Esophagus muscularis mucosa (tissue), 4 donors: Measurements from ENCODE around the gene SLC35A4. TPM values are rescaled to one million over a fixed set of nuclear protein-coding genes. Genes with fewer than 3 reads are reported as not detected.
"Not testable (repeated sequence)": the region's sequence is repeated elsewhere in the genome, so short reads cannot be mapped to it uniquely, and the experiment has no call there.

Experiments
- DNase-seq: peaks from one replicate; pipeline ENCODE4 v3.0.0-alpha.2; 2017; ENCODE audit errors: extremely low spot score
- H3K27ac ChIP-seq, 4 donors: fragments of 200-600 bp; sonication (generic); replicated peaks in 1 of 4; 1 replicate in 3 of 4; 2 replicates in 1 of 4; pipeline ENCODE4 v1.5.1; 2016 to 2019; ENCODE audit warnings: mild to moderate bottlenecking in 1 of 4
- H3K27me3 ChIP-seq, 4 donors: fragments of 200-600 bp; sonication (generic); one replicate each; pipeline versions ENCODE4 v1.5.1 to v1.6.0; 2016 to 2019
- H3K36me3 ChIP-seq, 4 donors: fragments of 200-600 bp; sonication (generic); one replicate each; pipeline ENCODE4 v1.5.1; 2016 to 2019
- H3K4me1 ChIP-seq, 4 donors: fragments of 200-600 bp; sonication (generic); one replicate each; pipeline ENCODE4 v1.5.1; 2016 to 2019
- H3K4me3 ChIP-seq, 4 donors: fragments of 200-600 bp; sonication (generic); 1 replicate in 2 of 4; 2 replicates in 2 of 4; pipeline ENCODE4 v1.5.1; 2016 to 2019; ENCODE audit warnings: mild to moderate bottlenecking in 4 of 4, moderate library complexity in 1 of 4
- H3K9me3 ChIP-seq, 4 donors: fragments of 200-600 bp; sonication (generic); 1 replicate in 3 of 4; 2 replicates in 1 of 4; pipeline ENCODE4 v1.5.1; 2016 to 2019
- EP300 ChIP-seq: sonication (generic); formaldehyde crosslinking; IDR thresholded peaks from one replicate; pipeline ENCODE4 v1.6.1; 2017; ENCODE audit warnings: antibody characterized with exemption
- POLR2A ChIP-seq: fragments of 450-650 bp; IDR thresholded peaks from one replicate; pipeline ENCODE4 v1.6.1; 2017; ENCODE audit warnings: antibody characterized with exemption, moderate library complexity, mild to moderate bottlenecking, low read depth
- POLR2AphosphoS5 ChIP-seq, 2 donors: sonication (generic); formaldehyde crosslinking; IDR thresholded peaks; one replicate each; pipeline ENCODE4 v1.6.1; 2017; ENCODE audit warnings: antibody characterized with exemption in 2 of 2
- WGBS: methylation state at CpG from one replicate; pipeline ENCODE4 v1.1.5; 2018; 5-methylcytosine and 5-hydroxymethylcytosine counted together
- intact Hi-C: fragments of 100-400 bp; cut with DNase I; formaldehyde crosslinking; loops from one replicate; pipeline ENCODE4 v1.15.1; 2023
- total RNA-seq, 4 donors: library from RNA; depleted of rRNA; stranded (reverse); fragments of >200 nt; gene quantifications; one replicate each; pipeline versions ENCODE4 v1.1.0 to v1.2.1, GENCODE V29; 2016
- TF ChIP-seq, protein P1 (sequence below), 3 experiments: fragments of 200-600 bp in 2 of 3; fragments of 450-650 bp in 1 of 3; sonication (generic) in 2 of 3; IDR thresholded peaks; one replicate each; pipeline ENCODE4 v1.5.1; 2017 to 2019; ENCODE audit warnings: antibody characterized with exemption in 3 of 3, mild to moderate bottlenecking in 2 of 3, moderate library complexity in 1 of 3

Gene SLC35A4
- total RNA-seq, 4 donors from 2014 or later, result 27.8 to 45.1 (median 36.6) TPM

DNA sequence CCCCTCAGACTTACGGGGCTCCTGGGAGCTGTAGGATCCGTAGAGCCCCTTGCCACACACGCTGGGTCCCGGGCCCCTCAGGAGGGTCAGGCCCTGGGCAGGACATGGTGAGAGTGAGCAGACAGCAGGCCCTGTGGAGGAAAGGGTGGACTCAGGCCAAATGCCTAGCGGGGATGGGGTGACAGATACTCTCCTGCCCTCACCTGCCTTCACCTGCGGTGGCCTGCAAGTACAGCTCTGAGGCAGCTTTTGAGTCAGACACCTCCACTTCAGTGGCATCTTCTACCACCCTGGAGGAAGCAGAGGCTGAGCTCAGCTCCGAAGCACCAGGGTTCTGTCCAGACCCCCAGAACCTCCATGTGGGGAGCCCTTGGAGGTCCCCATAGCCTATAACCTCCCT, 26.2 kb downstream of the SLC35A4 start:
- 87% methylated on average over 3 of the region's 7 CpGs for WGBS
- no peak overlapping the region for H3K27ac ChIP-seq
- intact Hi-C loops, result no loop called here

GRCh38 chr5:140591747-140592372, 27.2 kb downstream of the SLC35A4 start:
- 81% methylated on average over 5 of the region's 5 CpGs for WGBS
- intact Hi-C loops, result no loop called here
- no peaks in the 10 kb centered on the region for H3K9me3 ChIP-seq
- DNase-seq, result no peak
- H3K27me3 ChIP-seq, result peaks cover 0 to 5% (median 0%) of the 10 kb centered on the region in 4 donors
- H3K36me3 ChIP-seq, result no peaks in the 10 kb centered on the region
- TF ChIP-seq POLR2A (no peak), EP300 (no peak), POLR2AphosphoS5 (IDR thresholded peaks at IDR 0.05) (no peak)
- TF ChIP-seq, protein P1, sequence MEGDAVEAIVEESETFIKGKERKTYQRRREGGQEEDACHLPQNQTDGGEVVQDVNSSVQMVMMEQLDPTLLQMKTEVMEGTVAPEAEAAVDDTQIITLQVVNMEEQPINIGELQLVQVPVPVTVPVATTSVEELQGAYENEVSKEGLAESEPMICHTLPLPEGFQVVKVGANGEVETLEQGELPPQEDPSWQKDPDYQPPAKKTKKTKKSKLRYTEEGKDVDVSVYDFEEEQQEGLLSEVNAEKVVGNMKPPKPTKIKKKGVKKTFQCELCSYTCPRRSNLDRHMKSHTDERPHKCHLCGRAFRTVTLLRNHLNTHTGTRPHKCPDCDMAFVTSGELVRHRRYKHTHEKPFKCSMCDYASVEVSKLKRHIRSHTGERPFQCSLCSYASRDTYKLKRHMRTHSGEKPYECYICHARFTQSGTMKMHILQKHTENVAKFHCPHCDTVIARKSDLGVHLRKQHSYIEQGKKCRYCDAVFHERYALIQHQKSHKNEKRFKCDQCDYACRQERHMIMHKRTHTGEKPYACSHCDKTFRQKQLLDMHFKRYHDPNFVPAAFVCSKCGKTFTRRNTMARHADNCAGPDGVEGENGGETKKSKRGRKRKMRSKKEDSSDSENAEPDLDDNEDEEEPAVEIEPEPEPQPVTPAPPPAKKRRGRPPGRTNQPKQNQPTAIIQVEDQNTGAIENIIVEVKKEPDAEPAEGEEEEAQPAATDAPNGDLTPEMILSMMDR (IDR thresholded peaks at IDR 0.05), result no peak
- H3K4me1 ChIP-seq, result peaks cover 0 to 16% (median 7%) of the 10 kb centered on the region in 4 donors
- no peak overlapping the region for H3K4me3 ChIP-seq
- H3K27ac ChIP-seq, result peak overlapping the region in 1 of 4 donors; percentile 22

More for the DNA sequence above, 26.2 kb downstream of the SLC35A4 start:
- Histone ChIP-seq H3K4me3 (no peak overlapping the region), H3K27me3 (peaks cover 0 to 5% (median 0%) of the 10 kb centered on the region in 4 donors), H3K36me3 (no peaks in the 10 kb centered on the region), H3K9me3 (no peaks in the 10 kb centered on the region), H3K4me1 (peaks cover 0 to 11% (median 5%) of the 10 kb centered on the region in 4 donors)
- TF ChIP-seq POLR2AphosphoS5 (IDR thresholded peaks at IDR 0.05), result no peak
- no peak for TF ChIP-seq EP300
- TF ChIP-seq, protein P1 (IDR thresholded peaks at IDR 0.05), result no peak
- TF ChIP-seq POLR2A, result no peak
- DNase-seq, result no peak

DNA sequence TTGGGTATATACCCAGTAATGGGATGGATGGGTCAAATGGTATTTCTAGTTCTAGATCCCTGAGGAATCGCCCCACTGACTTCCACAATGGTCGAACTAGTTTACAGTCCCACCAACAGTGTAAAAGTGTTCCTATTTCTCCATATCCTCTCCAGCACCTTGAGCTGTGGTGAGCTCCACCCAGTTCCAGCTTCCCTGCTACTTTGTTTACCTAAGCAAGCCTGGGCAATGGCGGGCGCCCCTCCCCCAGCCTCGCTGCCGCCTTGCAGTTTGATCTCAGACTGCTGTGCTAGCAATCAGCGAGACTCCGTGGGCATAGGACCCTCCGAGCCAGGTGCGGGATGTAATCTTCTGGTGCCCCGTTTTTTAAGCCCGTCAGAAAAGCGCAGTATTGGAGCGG, 28.4 kb downstream of the SLC35A4 start:
- H3K36me3 ChIP-seq, H3K27me3 ChIP-seq, DNase-seq, intact Hi-C loops, H3K27ac ChIP-seq, H3K9me3 ChIP-seq: not testable (repeated sequence)
- 70% methylated on average over 11 of the region's 14 CpGs for WGBS
- Histone ChIP-seq H3K4me3 (peak overlapping the region in 1 of 4 donors; percentile 6), H3K4me1 (peaks cover 0 to 16% (median 7%) of the 10 kb centered on the region in 4 donors)

DNA sequence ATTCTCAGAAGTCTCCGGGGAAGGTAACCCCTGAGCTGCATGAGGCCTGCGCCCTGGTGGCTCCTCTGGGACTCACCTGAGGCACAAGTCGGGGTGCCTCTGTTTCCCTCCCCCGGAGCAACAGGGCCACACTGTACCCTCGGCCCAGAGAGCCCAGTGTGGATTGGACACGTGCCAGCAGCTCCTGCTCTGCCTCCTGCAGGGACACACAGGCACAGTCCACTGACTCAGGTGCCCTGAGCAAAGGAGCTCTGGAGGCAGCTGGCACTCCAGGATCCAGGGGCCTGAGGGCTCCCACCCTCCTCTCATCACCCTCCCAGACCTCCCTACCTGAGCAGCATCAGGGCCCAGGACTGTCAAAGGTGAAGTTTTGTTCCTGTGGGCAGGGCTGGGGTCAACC, 29.5 kb downstream of the SLC35A4 start:
- 67% methylated on average over 3 of the region's 6 CpGs for WGBS
- no peak for DNase-seq
- H3K27ac ChIP-seq, result no peak overlapping the region
- no peak overlapping the region for H3K4me3 ChIP-seq
- H3K27me3 ChIP-seq, result peaks cover 0 to 5% (median 0%) of the 10 kb centered on the region in 4 donors
- intact Hi-C loops, result no loop called here
- TF ChIP-seq, protein P1 (IDR thresholded peaks at IDR 0.05), result no peak
- TF ChIP-seq POLR2A (no peak), EP300 (no peak), POLR2AphosphoS5 (IDR thresholded peaks at IDR 0.05) (no peak)
- no peaks in the 10 kb centered on the region for H3K9me3 ChIP-seq
- H3K4me1 ChIP-seq, result peaks cover 0 to 13% (median 4%) of the 10 kb centered on the region in 4 donors
- H3K36me3 ChIP-seq, result no peaks in the 10 kb centered on the region

DNA sequence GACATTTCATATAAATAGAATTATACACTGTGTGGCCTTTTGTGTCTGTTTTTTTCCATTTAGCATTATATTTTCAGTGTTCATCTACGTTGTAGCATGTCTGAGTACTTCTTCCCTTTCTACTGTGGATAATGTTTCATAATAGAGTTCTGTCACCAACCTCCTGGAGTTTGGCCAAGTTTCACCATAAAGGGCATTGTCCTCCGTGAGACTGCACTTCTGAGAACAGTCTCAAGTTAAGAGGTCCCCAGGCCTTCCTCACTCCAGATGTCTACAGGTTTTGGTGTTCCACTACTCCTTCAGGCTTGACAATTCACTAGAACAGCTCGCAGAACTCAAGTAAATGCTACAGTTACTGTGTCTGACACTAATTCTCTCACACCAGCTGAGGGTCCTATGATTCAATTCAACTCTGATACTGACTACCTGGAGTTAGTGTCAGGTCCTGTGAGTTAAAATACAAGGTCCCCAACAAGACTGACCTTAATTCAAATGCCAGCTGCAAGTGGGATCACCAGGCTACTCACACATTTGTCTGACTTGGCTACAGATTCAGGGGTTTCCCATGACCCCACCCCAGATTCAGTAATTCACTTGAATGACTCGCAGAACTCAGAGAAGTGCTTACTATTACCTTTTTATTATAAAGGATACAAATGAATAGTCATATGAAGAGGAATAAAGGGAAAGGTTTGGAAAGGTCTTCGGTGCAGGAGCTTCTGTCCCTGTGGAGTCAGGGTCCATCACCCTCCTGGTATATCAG, 31.1 kb downstream of the SLC35A4 start:
- 79% methylated on average over 5 of the region's 5 CpGs for WGBS
- H3K27ac ChIP-seq, result no peak overlapping the region
- TF ChIP-seq POLR2AphosphoS5 (IDR thresholded peaks at IDR 0.05) (no peak), EP300 (no peak), POLR2A (no peak)
- TF ChIP-seq, protein P1 (IDR thresholded peaks at IDR 0.05), result no peak
- DNase-seq, result no peak
- H3K36me3 ChIP-seq, result no peaks in the 10 kb centered on the region
- intact Hi-C loops, result no loop called here
- peaks cover 0 to 5% (median 0%) of the 10 kb centered on the region in 4 donors for H3K27me3 ChIP-seq
- peaks cover 0 to 11% (median 3%) of the 10 kb centered on the region in 4 donors for H3K4me1 ChIP-seq
- H3K4me3 ChIP-seq, result no peak overlapping the region
- H3K9me3 ChIP-seq, result no peaks in the 10 kb centered on the region
